Activated T-helper 9 cell treated with anti-CD3 and anti-CD28 coated beads, Interleukin-2, amount 50 U/mL, for 16 hours (primary cell): ENCODE measurements around the gene SOX11.

Source experiments
- DNase-seq: peaks from one replicate; pipeline ENCODE4 v3.0.0-alpha.2; 2020; ENCODE audit warnings: low read depth

Gene SOX11

GRCh38 chr2:5692561-5693286 is 540 bp downstream of the SOX11 start:
- no peak for DNase-seq

- DNase-seq, result no peak
Observed at GRCh38 chr2:5693287-5694201, 1.4 kb downstream of the SOX11 start.

DNA sequence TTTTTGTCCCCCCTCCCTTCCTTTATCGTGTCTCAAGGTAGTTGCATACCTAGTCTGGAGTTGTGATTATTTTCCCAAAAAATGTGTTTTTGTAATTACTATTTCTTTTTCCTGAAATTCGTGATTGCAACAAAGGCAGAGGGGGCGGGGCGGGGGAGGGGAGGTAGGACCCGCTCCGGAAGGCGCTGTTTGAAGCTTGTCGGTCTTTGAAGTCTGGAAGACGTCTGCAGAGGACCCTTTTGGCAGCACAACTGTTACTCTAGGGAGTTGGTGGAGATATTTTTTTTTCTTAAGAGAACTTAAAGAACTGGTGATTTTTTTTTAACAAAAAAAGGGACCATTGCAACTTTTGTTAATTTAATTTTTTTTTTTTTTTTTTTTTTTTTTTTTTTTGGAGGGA is 2.1 kb downstream of the SOX11 start:
- no peak for DNase-seq

DNA sequence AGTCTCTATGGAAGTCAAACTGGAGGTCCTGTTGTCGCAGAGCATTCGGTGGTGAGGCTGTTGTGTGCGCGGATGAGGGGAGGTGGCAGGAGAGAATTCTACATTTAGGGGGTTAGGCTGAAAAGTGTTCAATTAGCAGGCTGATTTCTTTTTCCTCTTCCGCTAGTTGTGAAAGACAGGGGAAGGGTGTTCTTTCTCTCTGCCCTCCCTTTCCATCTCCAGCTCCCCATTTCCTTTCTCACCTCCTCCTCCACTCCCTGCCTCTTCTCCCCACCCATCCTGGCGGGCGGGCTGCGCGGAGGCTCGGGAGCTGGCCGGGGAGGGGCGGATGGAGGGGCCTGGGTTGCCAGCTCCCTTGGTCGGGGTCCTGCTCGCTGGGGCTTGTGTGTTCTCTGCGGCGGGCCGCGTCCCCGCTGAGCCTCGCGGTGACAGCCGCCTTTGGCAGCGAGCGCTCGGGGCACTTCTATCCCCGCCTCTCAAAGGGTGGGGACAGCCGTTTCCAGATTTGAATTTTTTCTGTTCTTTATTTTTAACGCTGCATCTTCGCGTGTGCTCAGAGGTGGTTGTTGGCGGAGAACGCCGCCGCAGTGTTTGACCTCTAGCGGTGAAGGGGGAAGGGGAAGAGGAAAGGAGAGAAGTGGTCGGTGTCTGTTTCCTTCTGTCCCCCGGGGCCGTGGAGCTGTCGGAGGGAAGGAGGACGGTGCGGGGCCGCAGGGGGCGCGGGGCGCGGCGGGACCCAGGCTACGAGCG is 3.6 kb downstream of the SOX11 start:
- no peak for DNase-seq

GRCh38 chr2:5696404-5696944 is 4.3 kb downstream of the SOX11 start:
- DNase-seq, result no peak

DNA sequence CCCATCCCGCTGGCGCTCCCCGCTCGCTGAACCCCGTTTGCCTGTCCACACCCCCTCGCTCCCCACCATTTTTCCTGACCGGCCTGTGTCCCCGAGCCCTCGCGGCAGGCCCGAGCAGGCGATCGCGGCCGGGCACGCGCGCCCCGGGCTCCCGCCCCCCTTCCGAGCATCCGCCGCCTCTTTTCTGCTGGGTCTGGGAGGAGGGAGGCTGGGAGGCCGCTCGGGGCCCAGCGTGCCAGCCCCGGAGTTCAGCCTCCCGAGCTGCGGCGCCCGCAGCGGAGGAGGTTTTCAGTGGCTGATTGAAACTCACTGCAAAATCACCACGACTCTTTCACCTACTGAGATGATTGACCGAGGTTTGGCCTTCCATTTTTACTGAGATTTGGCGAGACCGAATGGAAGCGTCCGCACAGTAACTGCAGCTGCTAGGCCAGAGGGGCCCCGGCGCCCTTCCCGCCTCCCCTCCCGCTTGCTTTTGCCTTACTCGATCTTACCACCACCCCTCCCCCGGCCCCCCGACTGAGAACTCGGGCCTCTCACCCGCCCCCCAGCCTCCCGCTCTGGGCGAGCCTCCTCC is 4.8 kb downstream of the SOX11 start:
- no peak for DNase-seq

- DNase-seq, result no peak
Observed at GRCh38 chr2:5697562-5697961, 5.4 kb downstream of the SOX11 start.

- no peak for DNase-seq
Observed at GRCh38 chr2:5698134-5698533, 6.0 kb downstream of the SOX11 start.

GRCh38 chr2:5699963-5700362 is 7.8 kb downstream of the SOX11 start:
- no peak for DNase-seq

- no peak for DNase-seq
Observed at GRCh38 chr2:5700551-5700950, 8.4 kb downstream of the SOX11 start.

DNA sequence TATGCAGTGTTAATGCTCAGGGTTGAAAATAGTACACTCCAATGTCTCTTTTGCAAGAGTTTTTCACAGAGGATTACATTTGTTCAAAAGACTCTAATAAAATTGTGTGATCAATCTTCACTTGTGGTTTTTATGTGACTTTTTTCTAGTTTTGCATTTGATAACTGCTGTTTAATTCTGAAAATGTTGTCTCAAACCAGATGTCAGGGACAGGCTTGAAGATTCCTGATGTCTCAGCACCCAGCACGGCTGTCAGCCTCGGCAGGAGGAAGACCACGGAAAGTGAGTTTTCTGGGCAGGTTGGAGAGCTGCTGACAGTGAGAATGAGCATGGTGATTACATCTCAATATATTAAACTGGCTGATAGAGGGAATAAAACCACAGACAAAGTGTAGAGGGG is 9.1 kb downstream of the SOX11 start:
- no peak for DNase-seq

DNA sequence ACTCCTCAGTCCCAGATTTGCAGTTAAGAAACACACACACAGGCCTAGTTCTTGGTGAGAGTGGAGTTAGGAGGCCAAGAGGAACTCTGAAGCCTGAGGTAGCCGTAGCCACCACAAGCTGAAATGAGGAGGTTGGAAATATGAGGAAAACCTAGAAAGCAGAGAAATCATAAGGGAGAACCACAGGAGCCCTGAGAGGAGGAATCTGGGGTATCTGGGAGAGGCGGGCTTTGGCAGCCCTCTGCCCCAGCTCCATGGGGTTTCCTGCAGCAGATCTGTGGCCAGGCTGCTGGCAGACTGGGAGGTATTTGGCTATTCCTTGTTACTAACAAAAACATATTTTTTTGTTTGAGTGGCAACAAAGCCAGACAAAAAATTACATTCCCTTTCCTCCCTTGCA is 11.0 kb downstream of the SOX11 start:
- DNase-seq, result no peak

DNA sequence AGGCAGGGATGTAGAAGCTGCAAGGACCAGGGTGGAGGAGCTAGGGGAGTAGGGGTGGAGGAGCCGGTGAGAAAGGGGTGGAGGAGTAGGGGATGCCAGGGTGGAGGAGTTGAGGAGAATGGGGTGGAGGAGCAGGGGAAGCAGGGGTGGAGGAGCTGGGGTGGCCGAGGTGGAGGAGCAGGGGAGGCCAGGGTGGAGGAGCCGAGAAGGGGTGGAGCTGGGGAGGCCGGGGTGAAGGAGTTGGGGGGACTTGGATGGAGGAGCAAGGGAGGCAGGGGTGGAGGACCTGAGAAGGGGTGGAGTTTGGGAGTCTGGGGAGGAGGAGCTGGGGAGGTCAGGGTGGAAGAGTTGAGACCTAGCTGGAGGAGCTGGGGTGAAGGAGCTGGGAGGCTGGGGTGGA is 13.3 kb downstream of the SOX11 start:
- no peak for DNase-seq

GRCh38 chr2:5706717-5707455 is 14.7 kb downstream of the SOX11 start:
- DNase-seq, result no peak

DNA sequence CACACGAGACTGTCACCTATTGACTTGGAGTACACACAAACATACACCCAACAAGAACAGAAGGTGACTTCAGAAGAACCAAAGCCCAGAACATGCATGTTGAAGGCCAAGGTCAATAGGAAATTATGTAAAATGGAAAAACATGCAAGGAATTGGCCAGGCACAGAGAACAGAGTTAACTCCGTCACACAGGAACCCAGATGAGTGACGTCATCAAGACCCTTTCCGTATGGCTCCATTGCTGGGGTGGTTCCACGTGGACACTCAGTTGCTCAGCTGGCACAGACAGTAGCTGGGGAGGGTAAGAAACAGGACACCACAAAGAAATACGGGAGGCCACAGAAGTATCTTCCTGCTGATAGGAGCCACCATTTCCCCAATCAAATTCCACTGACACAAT is 18.4 kb downstream of the SOX11 start:
- DNase-seq, result no peak

- no peak for DNase-seq
Observed at GRCh38 chr2:5713101-5713500, 20.9 kb downstream of the SOX11 start.

GRCh38 chr2:5719629-5720334 is 27.6 kb downstream of the SOX11 start:
- DNase-seq, result no peak

DNA sequence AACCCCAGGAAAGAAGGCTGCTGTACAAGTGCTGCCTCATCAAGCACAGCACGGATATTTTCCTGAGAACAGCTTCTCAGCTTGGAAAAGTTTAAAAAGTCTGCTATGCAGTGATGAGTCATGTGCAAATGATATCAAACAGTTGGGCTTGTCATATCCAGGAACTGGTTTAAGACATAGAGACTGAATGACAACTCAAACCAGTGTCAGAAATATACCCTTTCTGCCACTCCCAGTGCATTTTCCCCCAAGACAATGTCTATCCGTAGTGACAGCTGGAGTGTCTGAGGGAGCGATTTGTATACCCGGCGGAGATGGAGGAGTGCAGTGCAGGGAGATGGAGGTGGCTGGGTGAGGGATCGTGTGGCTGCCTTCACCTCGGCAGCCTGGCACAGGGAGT is 28.2 kb downstream of the SOX11 start:
- no peak for DNase-seq

DNA sequence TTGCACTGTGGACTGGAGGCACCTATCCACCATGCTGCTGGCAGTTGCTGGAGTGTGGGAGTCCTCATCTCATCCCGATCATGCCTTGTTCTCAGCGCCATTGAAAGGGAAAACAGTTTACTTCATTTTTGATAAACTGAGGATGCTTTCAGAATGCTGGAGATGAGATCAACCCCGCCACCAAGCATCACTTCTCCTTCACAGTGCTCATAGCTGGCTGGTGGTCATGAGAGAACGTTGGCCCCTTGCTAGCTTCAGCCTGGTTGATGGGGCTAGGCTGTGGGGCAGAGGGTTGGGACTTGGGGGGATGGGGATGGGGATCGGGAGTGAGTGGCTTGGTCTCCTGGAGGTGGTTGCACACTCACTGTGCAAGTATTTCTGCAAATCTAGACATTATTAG is 30.1 kb downstream of the SOX11 start:
- no peak for DNase-seq
